Activated naive CD4-positive, alpha-beta T cell treated with anti-CD3 and anti-CD28 coated beads for 36 hours (primary cell): ENCODE measurements around the gene PBOV1. TPM values are rescaled to one million over a fixed set of nuclear protein-coding genes. Genes with fewer than 3 reads are reported as not detected.

Experiments used
- CTCF ChIA-PET: fragments of 350-600 bp; sonication (Branson Sonifier 250); formaldehyde crosslinking; loops from one replicate; lab custom pipeline; 2021; ENCODE audit warnings: antibody characterized with exemption; lab: Charles Lee
- DNase-seq: peaks from one replicate; pipeline ENCODE4 v3.0.0-alpha.2; 2020
- H3K27ac Mint-ChIP-seq: one replicate; pipeline ENCODE4 v1.8.0; 2021; ENCODE audit warnings: mild to moderate bottlenecking, mixed read lengths
- H3K27me3 Mint-ChIP-seq: one replicate; pipeline ENCODE4 v1.8.0; 2021; ENCODE audit warnings: low read depth, mixed read lengths
- H3K36me3 Mint-ChIP-seq: one replicate; pipeline ENCODE4 v1.8.0; 2021; ENCODE audit warnings: low read depth, mixed read lengths
- H3K4me1 Mint-ChIP-seq: one replicate; pipeline ENCODE4 v1.8.0; 2021; ENCODE audit warnings: low read depth, mixed read lengths
- H3K4me3 Mint-ChIP-seq: one replicate; pipeline ENCODE4 v1.8.0; 2021; ENCODE audit warnings: mild to moderate bottlenecking, moderate library complexity, mixed read lengths
- H3K9me3 Mint-ChIP-seq: one replicate; pipeline ENCODE4 v1.8.0; 2021; ENCODE audit warnings: mixed read lengths
- intact Hi-C: fragments of 100-400 bp; cut with micrococcal nuclease; formaldehyde crosslinking; loops from one replicate; pipeline ENCODE4 v1.15.1; 2023
- total RNA-seq, 2 experiments: library from RNA; stranded (reverse); gene quantifications; one replicate each; pipeline ENCODE4 v1.2.3, GENCODE V29; 2021

The PBOV1 gene
- total RNA-seq, 2 experiments from 2014 or later, result not detected

DNA sequence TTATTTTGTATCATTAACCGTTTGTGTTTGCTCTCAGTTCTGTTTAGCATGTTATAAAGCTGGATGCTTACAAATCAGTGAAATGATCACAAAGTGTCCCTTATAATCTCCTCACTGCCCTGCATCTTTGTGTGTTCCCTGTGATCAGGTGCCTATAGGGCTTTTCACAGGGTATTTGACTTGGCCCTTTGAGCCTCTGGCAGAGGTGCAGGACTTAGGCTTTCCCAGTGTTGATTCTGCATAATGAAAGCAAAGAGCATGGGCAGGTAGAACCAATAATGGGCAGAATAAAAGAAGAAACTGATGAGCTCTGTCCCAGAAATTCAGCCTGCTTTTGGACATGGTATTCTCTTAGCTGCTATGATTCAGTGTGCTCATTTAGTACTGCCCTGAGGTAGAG, 16.9 kb upstream of the PBOV1 start:
- no peaks in the 10 kb centered on the region for H3K9me3 Mint-ChIP-seq
- intact Hi-C loops, result no loop called here

DNA sequence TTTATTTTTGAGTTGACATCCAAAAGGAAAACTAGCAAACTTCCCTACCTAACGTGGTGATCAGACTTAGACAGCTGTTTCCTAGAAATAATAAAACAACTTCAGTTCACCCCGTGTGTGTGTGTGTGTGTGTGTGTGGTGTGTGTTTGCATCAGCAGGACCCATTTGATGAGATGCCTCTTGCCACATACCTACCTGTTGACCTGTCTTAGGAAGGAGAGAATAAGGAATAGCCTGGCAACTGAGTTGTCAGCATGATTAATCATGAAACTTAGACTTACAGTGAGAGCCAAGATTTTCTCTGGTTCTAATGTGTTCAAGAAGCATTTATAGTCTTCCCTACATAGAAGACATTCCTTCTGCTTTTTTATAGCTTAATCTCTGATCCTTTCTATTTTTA, 16.1 kb upstream of the PBOV1 start:
- Mint-ChIP-seq H3K4me3 (no peak overlapping the region), H3K27ac (no peak overlapping the region), H3K36me3 (no peaks in the 10 kb centered on the region), H3K27me3 (no peaks in the 10 kb centered on the region), H3K9me3 (no peaks in the 10 kb centered on the region), H3K4me1 (no peaks in the 10 kb centered on the region)
- CTCF ChIA-PET, result interaction anchor here (1.5 kb wide), 1 partner anchor 118 kb away, joined by 3 read pairs; no protein-coding TSS in a partner anchor
- intact Hi-C loops, result no loop called here
- DNase-seq, result no peak

More for the DNA sequence above, 16.9 kb upstream of the PBOV1 start:
- no peak for DNase-seq
- CTCF ChIA-PET, result interaction anchor here (0.6 to 1.5 kb wide), 2 partner anchors 45 to 119 kb away, joined by 3 read pairs; no protein-coding TSS in a partner anchor
- no peaks in the 10 kb centered on the region for H3K36me3 Mint-ChIP-seq
- no peak overlapping the region for H3K27ac Mint-ChIP-seq
- H3K4me3 Mint-ChIP-seq, result no peak overlapping the region
- no peaks in the 10 kb centered on the region for H3K27me3 Mint-ChIP-seq
- no peaks in the 10 kb centered on the region for H3K4me1 Mint-ChIP-seq

GRCh38 chr6:138231381-138231886, 13.1 kb upstream of the PBOV1 start:
- H3K27me3 Mint-ChIP-seq, result no peaks in the 10 kb centered on the region
- DNase-seq, result no peak
- CTCF ChIA-PET, result interaction anchor here (0.6 kb wide), 1 partner anchor 118 kb away, joined by 5 read pairs; no protein-coding TSS in a partner anchor
- intact Hi-C loops, result no loop called here
- no peaks in the 10 kb centered on the region for H3K36me3 Mint-ChIP-seq
- no peak overlapping the region for H3K4me3 Mint-ChIP-seq
- H3K27ac Mint-ChIP-seq, result no peak overlapping the region
- H3K4me1 Mint-ChIP-seq, result no peaks in the 10 kb centered on the region
- no peaks in the 10 kb centered on the region for H3K9me3 Mint-ChIP-seq

DNA sequence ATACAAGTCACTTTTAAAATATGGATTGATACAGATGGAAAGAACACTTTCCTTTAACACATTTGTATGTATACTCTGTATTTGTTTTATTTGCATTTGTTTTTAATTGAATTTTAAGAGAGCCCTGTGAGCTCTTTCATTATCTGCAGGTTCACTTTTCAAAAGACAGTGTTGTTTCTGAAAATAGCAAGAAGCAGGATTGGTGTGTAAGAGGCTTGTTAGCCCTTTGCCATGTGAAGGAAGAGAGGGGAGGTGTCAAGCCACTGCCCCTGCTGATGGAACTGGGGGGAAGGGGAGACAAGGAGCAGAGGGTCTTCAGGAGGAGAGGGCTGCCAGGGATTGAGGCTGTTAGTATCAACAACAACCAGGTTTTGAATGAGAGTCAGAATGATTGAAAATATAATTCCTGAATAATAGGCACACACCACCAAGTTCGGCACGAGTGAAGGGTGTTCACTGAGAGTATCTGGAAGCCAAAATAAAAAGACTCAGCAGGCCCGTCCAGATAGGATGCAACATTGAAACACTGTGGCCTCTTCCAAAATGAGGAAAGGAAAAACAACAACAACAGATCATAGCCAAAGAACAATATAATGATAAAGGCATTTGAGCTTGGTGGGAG, 12.6 kb upstream of the PBOV1 start:
- DNase-seq, result no peak
- Mint-ChIP-seq H3K4me1 (no peaks in the 10 kb centered on the region), H3K9me3 (no peaks in the 10 kb centered on the region), H3K36me3 (no peaks in the 10 kb centered on the region), H3K27ac (no peak overlapping the region), H3K4me3 (no peak overlapping the region), H3K27me3 (no peaks in the 10 kb centered on the region)
- intact Hi-C loops, result no loop called here
- CTCF ChIA-PET, result no interaction called here

- H3K9me3 Mint-ChIP-seq, result no peaks in the 10 kb centered on the region
- no peak for DNase-seq
- CTCF ChIA-PET, result no interaction called here
- no peaks in the 10 kb centered on the region for H3K36me3 Mint-ChIP-seq
- H3K27me3 Mint-ChIP-seq, result no peaks in the 10 kb centered on the region
- intact Hi-C loops, result no loop called here
- H3K27ac Mint-ChIP-seq, result no peak overlapping the region
- H3K4me3 Mint-ChIP-seq, result no peak overlapping the region
- no peaks in the 10 kb centered on the region for H3K4me1 Mint-ChIP-seq
Measured at GRCh38 chr6:138230221-138230620, 11.9 kb upstream of the PBOV1 start.

GRCh38 chr6:138229663-138230179, 11.4 kb upstream of the PBOV1 start:
- Mint-ChIP-seq H3K4me1 (no peaks in the 10 kb centered on the region), H3K27me3 (no peaks in the 10 kb centered on the region), H3K4me3 (no peak overlapping the region), H3K36me3 (no peaks in the 10 kb centered on the region), H3K27ac (no peak overlapping the region), H3K9me3 (no peaks in the 10 kb centered on the region)
- no peak for DNase-seq
- intact Hi-C loops, result no loop called here
- CTCF ChIA-PET, result no interaction called here

DNA sequence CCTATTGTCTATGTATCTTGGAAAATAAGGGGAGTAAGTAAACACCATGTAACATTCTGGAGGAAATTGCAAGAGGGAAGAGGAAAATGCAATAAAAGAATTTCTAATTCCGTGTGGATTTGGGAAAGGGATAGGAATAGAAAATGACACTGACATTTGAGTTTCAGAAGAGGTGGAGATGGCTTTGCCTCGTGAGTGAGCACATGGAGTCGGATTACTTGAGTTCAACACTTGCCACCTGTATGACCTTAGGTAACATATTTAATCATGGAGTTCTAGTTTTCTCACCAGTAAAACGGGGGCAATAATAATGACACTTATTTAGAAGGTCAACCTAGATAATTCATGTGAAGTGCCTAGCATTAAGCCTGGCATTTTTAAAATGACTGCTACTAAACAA, 10.8 kb upstream of the PBOV1 start:
- Mint-ChIP-seq H3K27ac (no peak overlapping the region), H3K27me3 (no peaks in the 10 kb centered on the region), H3K36me3 (no peaks in the 10 kb centered on the region), H3K9me3 (no peaks in the 10 kb centered on the region), H3K4me3 (no peak overlapping the region), H3K4me1 (no peaks in the 10 kb centered on the region)
- intact Hi-C loops, result no loop called here
- CTCF ChIA-PET, result no interaction called here
- no peak for DNase-seq

DNA sequence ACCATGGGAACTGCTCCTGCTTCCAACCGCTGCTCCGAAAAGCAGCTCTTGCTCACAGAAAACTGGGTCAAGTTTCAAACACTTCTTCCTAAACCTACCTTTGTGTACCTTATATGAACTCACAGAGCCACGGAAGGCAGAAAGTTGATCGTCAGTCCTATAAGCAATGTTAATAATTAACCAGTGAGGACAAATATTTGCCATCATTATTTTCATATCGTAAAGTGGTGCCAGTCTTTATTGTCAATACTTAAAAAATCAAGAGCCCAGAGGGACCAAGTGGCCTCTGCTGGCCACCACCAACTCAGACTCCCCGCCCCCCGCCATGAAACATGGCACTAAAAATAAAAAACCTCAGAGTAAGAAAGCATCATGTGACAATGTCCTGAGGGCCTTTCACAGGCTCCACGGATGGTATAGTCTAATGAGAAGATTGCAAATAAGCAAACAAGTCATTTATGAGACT, 9.1 kb upstream of the PBOV1 start:
- Mint-ChIP-seq H3K9me3 (no peaks in the 10 kb centered on the region), H3K36me3 (no peaks in the 10 kb centered on the region), H3K27ac (no peak overlapping the region), H3K27me3 (no peaks in the 10 kb centered on the region), H3K4me3 (no peak overlapping the region), H3K4me1 (no peaks in the 10 kb centered on the region)
- intact Hi-C loops, result no loop called here
- CTCF ChIA-PET, result no interaction called here
- DNase-seq, result no peak

GRCh38 chr6:138226700-138227315, 8.5 kb upstream of the PBOV1 start:
- H3K9me3 Mint-ChIP-seq, result no peaks in the 10 kb centered on the region
- no peaks in the 10 kb centered on the region for H3K36me3 Mint-ChIP-seq
- no peak overlapping the region for H3K27ac Mint-ChIP-seq
- no peaks in the 10 kb centered on the region for H3K4me1 Mint-ChIP-seq
- DNase-seq, result no peak
- H3K4me3 Mint-ChIP-seq, result no peak overlapping the region
- no peaks in the 10 kb centered on the region for H3K27me3 Mint-ChIP-seq
- intact Hi-C loops, result no loop called here
- CTCF ChIA-PET, result interaction anchor here (0.6 kb wide), 1 partner anchor 114 kb away, joined by 3 read pairs; no protein-coding TSS in a partner anchor

DNA sequence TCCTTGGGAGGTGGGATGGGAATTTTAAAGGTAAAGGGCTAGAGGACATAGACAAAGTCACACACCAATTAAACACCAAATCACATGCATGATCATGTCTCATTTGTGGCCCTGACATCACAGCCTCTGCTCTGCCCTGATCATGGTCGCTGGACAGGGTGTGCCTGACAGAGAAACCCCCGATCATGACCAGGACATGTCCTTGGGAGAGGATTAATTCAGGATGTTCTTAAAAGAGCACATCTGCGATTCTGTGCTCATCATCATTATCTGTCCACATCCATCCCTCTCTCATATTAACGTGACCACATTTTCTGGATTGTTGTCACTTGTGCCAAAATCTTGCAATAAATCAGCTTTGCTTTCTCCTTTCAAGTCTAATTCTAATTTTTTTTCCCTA, 7.7 kb upstream of the PBOV1 start:
- intact Hi-C loops, result no loop called here
- CTCF ChIA-PET, result no interaction called here
- Mint-ChIP-seq H3K4me1 (no peaks in the 10 kb centered on the region), H3K27me3 (no peaks in the 10 kb centered on the region), H3K36me3 (no peaks in the 10 kb centered on the region), H3K27ac (no peak overlapping the region), H3K9me3 (no peaks in the 10 kb centered on the region), H3K4me3 (no peak overlapping the region)
- no peak for DNase-seq

DNA sequence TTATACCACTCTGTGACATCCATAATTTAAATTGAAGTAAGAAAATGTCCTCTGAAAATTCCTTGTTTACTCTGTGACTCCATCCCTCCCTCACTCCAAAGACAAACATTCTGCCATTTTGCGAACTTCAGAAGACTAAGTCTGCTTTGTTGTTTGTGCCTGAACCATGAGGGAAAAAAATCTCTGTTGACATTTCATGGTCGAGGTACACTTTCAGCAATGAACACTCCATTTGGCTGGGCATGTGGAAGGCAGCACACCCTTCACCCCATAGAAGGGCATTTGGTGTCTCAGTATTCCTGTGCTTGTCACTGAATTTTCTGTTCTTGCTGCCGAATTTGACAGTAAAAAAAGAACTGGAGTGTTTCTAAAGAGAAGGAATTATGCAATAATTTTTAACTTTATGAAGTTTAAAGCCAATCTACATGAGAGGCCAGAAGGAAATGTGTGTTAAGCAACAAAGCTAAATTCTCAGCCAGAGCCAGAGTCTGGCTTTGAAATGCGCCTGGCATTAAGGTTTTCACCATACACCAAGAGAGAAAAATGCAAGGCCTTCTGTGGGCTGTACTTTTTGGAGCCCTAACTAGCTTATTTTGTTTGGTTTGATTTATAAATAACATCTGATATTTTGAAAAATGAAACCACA, 4.7 kb upstream of the PBOV1 start:
- Mint-ChIP-seq H3K27ac (no peak overlapping the region), H3K27me3 (peaks cover 8% of the 10 kb centered on the region), H3K36me3 (no peaks in the 10 kb centered on the region), H3K9me3 (no peaks in the 10 kb centered on the region), H3K4me1 (no peaks in the 10 kb centered on the region), H3K4me3 (no peak overlapping the region)
- intact Hi-C loops, result no loop called here
- CTCF ChIA-PET, result no interaction called here
- no peak for DNase-seq

DNA sequence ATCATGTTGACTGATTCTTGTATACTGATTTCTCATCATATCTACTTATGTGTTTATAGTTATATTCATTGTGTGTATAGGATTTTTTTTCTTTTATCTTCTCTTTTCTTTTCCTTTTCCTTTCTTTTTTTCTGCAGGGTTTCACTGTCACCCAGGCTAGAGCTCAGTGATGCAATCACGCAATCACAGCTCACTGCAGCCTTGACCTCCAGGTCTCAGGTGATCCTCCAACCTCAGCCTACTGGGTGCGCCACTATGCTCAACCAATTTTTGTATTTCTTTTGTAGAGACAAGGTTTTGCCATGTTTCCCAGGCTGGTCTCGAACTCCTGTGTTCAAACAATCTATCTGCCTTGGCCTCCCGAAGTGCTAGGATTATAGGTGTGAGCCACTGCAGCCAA, 1.6 kb upstream of the PBOV1 start:
- DNase-seq, result no peak
- no peaks in the 10 kb centered on the region for H3K36me3 Mint-ChIP-seq
- no peaks in the 10 kb centered on the region for H3K4me1 Mint-ChIP-seq
- no peak overlapping the region for H3K4me3 Mint-ChIP-seq
- no peak overlapping the region for H3K27ac Mint-ChIP-seq
- peaks cover 15% of the 10 kb centered on the region for H3K27me3 Mint-ChIP-seq
- CTCF ChIA-PET, result no interaction called here
- intact Hi-C loops, result no loop called here
- no peaks in the 10 kb centered on the region for H3K9me3 Mint-ChIP-seq
